Liver (tissue), 3 donors: ENCODE data around the gene PLEKHA8.

Experiments
- ATF3 ChIP-seq: IDR thresholded peaks from 2 replicates; pipeline ENCODE4 v1.6.1; 2016; ENCODE audit warnings: antibody characterized with exemption
- EGR1 ChIP-seq, 2 donors: IDR thresholded peaks; 2 replicates each; pipeline ENCODE4 v1.6.1; 2016 to 2018; ENCODE audit warnings: antibody characterized with exemption in 2 of 2, low read depth in 2 of 2
- FOXA1 ChIP-seq: IDR thresholded peaks from 2 replicates; pipeline ENCODE4 v1.6.1; 2016; ENCODE audit warnings: antibody characterized with exemption
- GABPA ChIP-seq, 2 donors: IDR thresholded peaks in 1 of 2; conservative IDR thresholded peaks in 1 of 2; 2 replicates each; pipeline ENCODE4 v1.6.1; 2016; ENCODE audit warnings: antibody characterized with exemption in 2 of 2, mild to moderate bottlenecking in 1 of 2, moderate library complexity in 1 of 2
- JUND ChIP-seq, 2 donors: IDR thresholded peaks; 2 replicates each; pipeline ENCODE4 v1.6.1; 2016; ENCODE audit warnings: antibody characterized with exemption in 2 of 2
- NR2F2 ChIP-seq: IDR thresholded peaks from 2 replicates; pipeline ENCODE4 v1.6.1; 2016; ENCODE audit warnings: antibody characterized with exemption
- RAD21 ChIP-seq, 2 donors: IDR thresholded peaks; 2 replicates each; pipeline ENCODE4 v1.6.1; 2016; ENCODE audit warnings: antibody characterized with exemption in 2 of 2, mild to moderate bottlenecking in 2 of 2
- REST ChIP-seq: IDR thresholded peaks from 2 replicates; pipeline ENCODE4 v1.6.1; 2016; ENCODE audit warnings: antibody characterized with exemption, mild to moderate bottlenecking
- SP1 ChIP-seq: IDR thresholded peaks from 2 replicates; pipeline ENCODE4 v1.6.1; 2018; ENCODE audit warnings: antibody characterized with exemption, mild to moderate bottlenecking
- TAF1 ChIP-seq: conservative IDR thresholded peaks from 2 replicates; pipeline ENCODE4 v1.6.1; 2016; ENCODE audit warnings: antibody characterized with exemption, mild to moderate bottlenecking
- YY1 ChIP-seq: IDR thresholded peaks from 2 replicates; pipeline ENCODE4 v1.6.1; 2016; ENCODE audit warnings: antibody characterized with exemption, mild to moderate bottlenecking
- TF ChIP-seq, protein P1 (sequence below): fragments of 150-350 bp; IDR thresholded peaks from 2 replicates; pipeline ENCODE4 v1.5.1; 2017; ENCODE audit warnings: improper control_type of control experiment, low read depth, low read length; ENCODE audit not compliant: missing input control
- TF ChIP-seq, protein P2 (sequence below): IDR thresholded peaks from 2 replicates; pipeline ENCODE4 v1.6.1; 2016; ENCODE audit warnings: antibody characterized with exemption
- TF ChIP-seq, protein P3 (sequence below): IDR thresholded peaks from 2 replicates; pipeline ENCODE4 v1.6.1; 2016; ENCODE audit warnings: antibody characterized with exemption
- donor health status: healthy.
- donor health status: healthy.

DNA sequence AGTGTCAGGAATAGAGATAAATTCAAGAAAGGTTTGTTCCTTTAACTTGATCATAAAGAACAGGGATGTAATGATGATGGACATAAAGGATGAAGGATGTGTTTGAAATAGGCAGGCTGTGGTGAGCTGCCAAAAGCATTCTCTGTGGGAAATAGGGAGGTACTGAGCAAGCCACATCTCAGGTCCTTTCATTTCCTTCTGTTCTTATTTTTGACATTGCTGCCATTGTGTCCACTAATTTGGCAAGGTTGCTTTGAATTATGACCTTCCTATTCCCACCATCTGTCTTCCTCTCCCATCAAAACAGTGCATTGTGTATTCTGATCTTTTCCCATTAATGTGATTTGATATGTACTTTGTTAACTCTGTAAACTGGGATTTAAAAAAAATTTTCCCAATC is 48.1 kb upstream of the PLEKHA8 start:
- TF ChIP-seq, protein P1, sequence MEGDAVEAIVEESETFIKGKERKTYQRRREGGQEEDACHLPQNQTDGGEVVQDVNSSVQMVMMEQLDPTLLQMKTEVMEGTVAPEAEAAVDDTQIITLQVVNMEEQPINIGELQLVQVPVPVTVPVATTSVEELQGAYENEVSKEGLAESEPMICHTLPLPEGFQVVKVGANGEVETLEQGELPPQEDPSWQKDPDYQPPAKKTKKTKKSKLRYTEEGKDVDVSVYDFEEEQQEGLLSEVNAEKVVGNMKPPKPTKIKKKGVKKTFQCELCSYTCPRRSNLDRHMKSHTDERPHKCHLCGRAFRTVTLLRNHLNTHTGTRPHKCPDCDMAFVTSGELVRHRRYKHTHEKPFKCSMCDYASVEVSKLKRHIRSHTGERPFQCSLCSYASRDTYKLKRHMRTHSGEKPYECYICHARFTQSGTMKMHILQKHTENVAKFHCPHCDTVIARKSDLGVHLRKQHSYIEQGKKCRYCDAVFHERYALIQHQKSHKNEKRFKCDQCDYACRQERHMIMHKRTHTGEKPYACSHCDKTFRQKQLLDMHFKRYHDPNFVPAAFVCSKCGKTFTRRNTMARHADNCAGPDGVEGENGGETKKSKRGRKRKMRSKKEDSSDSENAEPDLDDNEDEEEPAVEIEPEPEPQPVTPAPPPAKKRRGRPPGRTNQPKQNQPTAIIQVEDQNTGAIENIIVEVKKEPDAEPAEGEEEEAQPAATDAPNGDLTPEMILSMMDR: no peak
- TF ChIP-seq TAF1 (no peak), YY1 (no peak), GABPA (IDR thresholded peaks at IDR 0.05 in 1 of 2, conservative IDR thresholded peaks at IDR 0.05 in 1 of 2) (no peak), EGR1 (IDR thresholded peaks at IDR 0.05; ENCODE audit: low read depth in 2 of 2) (no peak), RAD21 (IDR thresholded peaks at IDR 0.05) (no peak), REST (no peak), ATF3 (no peak), JUND (IDR thresholded peaks at IDR 0.05) (no peak), FOXA1 (no peak), NR2F2 (no peak), SP1 (no peak)
- TF ChIP-seq, protein P2, sequence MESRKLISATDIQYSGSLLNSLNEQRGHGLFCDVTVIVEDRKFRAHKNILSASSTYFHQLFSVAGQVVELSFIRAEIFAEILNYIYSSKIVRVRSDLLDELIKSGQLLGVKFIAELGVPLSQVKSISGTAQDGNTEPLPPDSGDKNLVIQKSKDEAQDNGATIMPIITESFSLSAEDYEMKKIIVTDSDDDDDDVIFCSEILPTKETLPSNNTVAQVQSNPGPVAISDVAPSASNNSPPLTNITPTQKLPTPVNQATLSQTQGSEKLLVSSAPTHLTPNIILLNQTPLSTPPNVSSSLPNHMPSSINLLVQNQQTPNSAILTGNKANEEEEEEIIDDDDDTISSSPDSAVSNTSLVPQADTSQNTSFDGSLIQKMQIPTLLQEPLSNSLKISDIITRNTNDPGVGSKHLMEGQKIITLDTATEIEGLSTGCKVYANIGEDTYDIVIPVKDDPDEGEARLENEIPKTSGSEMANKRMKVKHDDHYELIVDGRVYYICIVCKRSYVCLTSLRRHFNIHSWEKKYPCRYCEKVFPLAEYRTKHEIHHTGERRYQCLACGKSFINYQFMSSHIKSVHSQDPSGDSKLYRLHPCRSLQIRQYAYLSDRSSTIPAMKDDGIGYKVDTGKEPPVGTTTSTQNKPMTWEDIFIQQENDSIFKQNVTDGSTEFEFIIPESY: no peak
- TF ChIP-seq, protein P3, sequence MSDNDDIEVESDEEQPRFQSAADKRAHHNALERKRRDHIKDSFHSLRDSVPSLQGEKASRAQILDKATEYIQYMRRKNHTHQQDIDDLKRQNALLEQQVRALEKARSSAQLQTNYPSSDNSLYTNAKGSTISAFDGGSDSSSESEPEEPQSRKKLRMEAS: no peak
